Stimulated activated naive CD8-positive, alpha-beta T cell treated with anti-CD3 and anti-CD28 coated beads, Interleukin-15, amount 100 ng/mL, for 72 hours (primary cell): Measurements from ENCODE around the gene ATP2B1.

ENCODE experiments used
- ATAC-seq: fragments of 150-1000 bp; cut with Tn5 transposase; 2 replicates; pipeline ENCODE4 v1.10.0; 2021; ENCODE audit warnings: mild to moderate bottlenecking, moderate library complexity
- DNase-seq, 2 donors: peaks; one replicate each; pipeline ENCODE4 v3.0.0; 2021 to 2022
- H3K27ac Mint-ChIP-seq, 2 donors: one replicate each; pipeline ENCODE4 v1.8.0; 2022; ENCODE audit warnings: mild to moderate bottlenecking in 2 of 2, mixed read lengths in 2 of 2, moderate library complexity in 2 of 2
- H3K27me3 Mint-ChIP-seq: one replicate; pipeline ENCODE4 v1.8.0; 2022; ENCODE audit warnings: mixed read lengths
- H3K4me1 Mint-ChIP-seq: one replicate; pipeline ENCODE4 v1.8.0; 2022; ENCODE audit warnings: mild to moderate bottlenecking, mixed read lengths
- H3K4me3 Mint-ChIP-seq, 2 donors: one replicate each; pipeline ENCODE4 v1.8.0; 2022; ENCODE audit warnings: mild to moderate bottlenecking in 2 of 2, mixed read lengths in 2 of 2, moderate library complexity in 1 of 2
- H3K9me3 Mint-ChIP-seq, 2 donors: one replicate each; pipeline ENCODE4 v1.8.0; 2022; ENCODE audit warnings: mixed read lengths in 2 of 2

ATP2B1 gene

GRCh38 chr12:89661706-89662330, 46.8 kb downstream of the ATP2B1 start:
- DNase-seq: no peak
- Mint-ChIP-seq H3K27ac (no peak overlapping the region), H3K4me3 (peak overlapping the region; percentile 7 to 50), H3K27me3 (no peaks in the 10 kb centered on the region), H3K9me3 (no peaks in the 10 kb centered on the region), H3K4me1 (peaks cover 48% of the 10 kb centered on the region)
- peak; percentile 57 for ATAC-seq

GRCh38 chr12:89657739-89658138, 50.9 kb downstream of the ATP2B1 start:
- Mint-ChIP-seq H3K9me3 (no peaks in the 10 kb centered on the region), H3K27me3 (no peaks in the 10 kb centered on the region), H3K4me1 (peaks cover 36% of the 10 kb centered on the region), H3K27ac (no peak overlapping the region), H3K4me3 (no peak overlapping the region)
- ATAC-seq (no peak), DNase-seq (no peak)

GRCh38 chr12:89657066-89657465, 51.6 kb downstream of the ATP2B1 start:
- ATAC-seq: no peak
- Mint-ChIP-seq H3K27me3 (no peaks in the 10 kb centered on the region), H3K9me3 (no peaks in the 10 kb centered on the region), H3K27ac (no peak overlapping the region), H3K4me3 (no peak overlapping the region), H3K4me1 (peaks cover 31% of the 10 kb centered on the region)
- DNase-seq: no peak

GRCh38 chr12:89655841-89656240, 52.8 kb downstream of the ATP2B1 start:
- Mint-ChIP-seq H3K27ac (no peak overlapping the region), H3K9me3 (no peaks in the 10 kb centered on the region), H3K4me3 (no peak overlapping the region), H3K4me1 (peaks cover 25% of the 10 kb centered on the region), H3K27me3 (no peaks in the 10 kb centered on the region)
- ATAC-seq (no peak), DNase-seq (no peak)

GRCh38 chr12:89651192-89651591, 57.4 kb downstream of the ATP2B1 start:
- DNase-seq (no peak), ATAC-seq (no peak)
- Mint-ChIP-seq H3K4me1 (peaks cover 23% of the 10 kb centered on the region), H3K4me3 (no peak overlapping the region), H3K27ac (no peak overlapping the region), H3K27me3 (no peaks in the 10 kb centered on the region), H3K9me3 (peaks cover 5 to 7% of the 10 kb centered on the region in 2 donors)

- no peaks in the 10 kb centered on the region for H3K27me3 Mint-ChIP-seq
- peaks cover 31% of the 10 kb centered on the region for H3K4me1 Mint-ChIP-seq
- H3K4me3 Mint-ChIP-seq: no peak overlapping the region
- peaks cover 5 to 7% of the 10 kb centered on the region in 2 donors for H3K9me3 Mint-ChIP-seq
- H3K27ac Mint-ChIP-seq: no peak overlapping the region
- no peak for DNase-seq
- ATAC-seq: no peak
Measured at GRCh38 chr12:89650239-89650638, 58.4 kb downstream of the ATP2B1 start.

GRCh38 chr12:89649820-89650219, 58.8 kb downstream of the ATP2B1 start:
- H3K4me1 Mint-ChIP-seq: peaks cover 31% of the 10 kb centered on the region

GRCh38 chr12:89649139-89649538, 59.5 kb downstream of the ATP2B1 start:
- DNase-seq: no peak
- no peak overlapping the region for H3K27ac Mint-ChIP-seq
- ATAC-seq: peak; percentile 57
- no peaks in the 10 kb centered on the region for H3K27me3 Mint-ChIP-seq
- peaks cover 5 to 7% of the 10 kb centered on the region in 2 donors for H3K9me3 Mint-ChIP-seq
- no peak overlapping the region for H3K4me3 Mint-ChIP-seq
- peaks cover 31% of the 10 kb centered on the region for H3K4me1 Mint-ChIP-seq

More at GRCh38 chr12:89649820-89650219, 58.8 kb downstream of the ATP2B1 start:
- H3K27me3 Mint-ChIP-seq: no peaks in the 10 kb centered on the region
- no peak overlapping the region for H3K27ac Mint-ChIP-seq
- no peak overlapping the region for H3K4me3 Mint-ChIP-seq
- no peak for ATAC-seq
- H3K9me3 Mint-ChIP-seq: peaks cover 5 to 7% of the 10 kb centered on the region in 2 donors
- DNase-seq: no peak

GRCh38 chr12:89648211-89648930, 60.3 kb downstream of the ATP2B1 start:
- H3K4me3 Mint-ChIP-seq: no peak overlapping the region
- H3K4me1 Mint-ChIP-seq: peaks cover 31% of the 10 kb centered on the region
- H3K9me3 Mint-ChIP-seq: peaks cover 5 to 7% of the 10 kb centered on the region in 2 donors
- ATAC-seq: no peak
- DNase-seq: no peak
- no peaks in the 10 kb centered on the region for H3K27me3 Mint-ChIP-seq
- peak overlapping the region in 1 of 2 donors; percentile 42 for H3K27ac Mint-ChIP-seq

GRCh38 chr12:89645434-89645833, 63.2 kb downstream of the ATP2B1 start:
- Mint-ChIP-seq H3K4me1 (peaks cover 31% of the 10 kb centered on the region), H3K27me3 (no peaks in the 10 kb centered on the region), H3K9me3 (peaks cover 5 to 7% of the 10 kb centered on the region in 2 donors), H3K27ac (no peak overlapping the region), H3K4me3 (no peak overlapping the region)
- no peak for ATAC-seq
- DNase-seq: no peak

- Mint-ChIP-seq H3K27ac (no peak overlapping the region), H3K9me3 (no peaks in the 10 kb centered on the region), H3K4me3 (no peak overlapping the region), H3K27me3 (no peaks in the 10 kb centered on the region), H3K4me1 (peaks cover 18% of the 10 kb centered on the region)
- ATAC-seq (no peak), DNase-seq (no peak)
Measured at GRCh38 chr12:89642959-89643358, 65.7 kb downstream of the ATP2B1 start.

GRCh38 chr12:89636776-89637160, 71.9 kb downstream of the ATP2B1 start:
- DNase-seq (no peak), ATAC-seq (no peak)
- no peak overlapping the region for H3K27ac Mint-ChIP-seq
- H3K9me3 Mint-ChIP-seq: no peaks in the 10 kb centered on the region
- H3K27me3 Mint-ChIP-seq: no peaks in the 10 kb centered on the region
- H3K4me1 Mint-ChIP-seq: peaks cover 7% of the 10 kb centered on the region
- H3K4me3 Mint-ChIP-seq: no peak overlapping the region

GRCh38 chr12:89636052-89636775, 72.4 kb downstream of the ATP2B1 start:
- ATAC-seq (no peak), DNase-seq (no peak)
- no peaks in the 10 kb centered on the region for H3K27me3 Mint-ChIP-seq
- peaks cover 7% of the 10 kb centered on the region for H3K4me1 Mint-ChIP-seq
- no peak overlapping the region for H3K27ac Mint-ChIP-seq
- no peak overlapping the region for H3K4me3 Mint-ChIP-seq
- H3K9me3 Mint-ChIP-seq: no peaks in the 10 kb centered on the region

GRCh38 chr12:89634508-89634907, 74.1 kb downstream of the ATP2B1 start:
- Mint-ChIP-seq H3K4me3 (no peak overlapping the region), H3K27ac (no peak overlapping the region), H3K27me3 (no peaks in the 10 kb centered on the region), H3K9me3 (no peaks in the 10 kb centered on the region), H3K4me1 (peaks cover 7% of the 10 kb centered on the region)
- ATAC-seq (no peak), DNase-seq (no peak)

GRCh38 chr12:89632778-89633177, 75.9 kb downstream of the ATP2B1 start:
- DNase-seq (no peak), ATAC-seq (no peak)
- no peaks in the 10 kb centered on the region for H3K27me3 Mint-ChIP-seq
- H3K4me3 Mint-ChIP-seq: no peak overlapping the region
- H3K4me1 Mint-ChIP-seq: peaks cover 7% of the 10 kb centered on the region
- H3K9me3 Mint-ChIP-seq: no peaks in the 10 kb centered on the region
- H3K27ac Mint-ChIP-seq: no peak overlapping the region

- ATAC-seq: no peak
- Mint-ChIP-seq H3K27me3 (no peaks in the 10 kb centered on the region), H3K9me3 (no peaks in the 10 kb centered on the region), H3K4me1 (peaks cover 10% of the 10 kb centered on the region), H3K27ac (no peak overlapping the region), H3K4me3 (no peak overlapping the region)
- DNase-seq: no peak
Measured at GRCh38 chr12:89622115-89622514, 86.5 kb downstream of the ATP2B1 start.
